ENCODE data around the gene THBD.

Gene THBD

DNA sequence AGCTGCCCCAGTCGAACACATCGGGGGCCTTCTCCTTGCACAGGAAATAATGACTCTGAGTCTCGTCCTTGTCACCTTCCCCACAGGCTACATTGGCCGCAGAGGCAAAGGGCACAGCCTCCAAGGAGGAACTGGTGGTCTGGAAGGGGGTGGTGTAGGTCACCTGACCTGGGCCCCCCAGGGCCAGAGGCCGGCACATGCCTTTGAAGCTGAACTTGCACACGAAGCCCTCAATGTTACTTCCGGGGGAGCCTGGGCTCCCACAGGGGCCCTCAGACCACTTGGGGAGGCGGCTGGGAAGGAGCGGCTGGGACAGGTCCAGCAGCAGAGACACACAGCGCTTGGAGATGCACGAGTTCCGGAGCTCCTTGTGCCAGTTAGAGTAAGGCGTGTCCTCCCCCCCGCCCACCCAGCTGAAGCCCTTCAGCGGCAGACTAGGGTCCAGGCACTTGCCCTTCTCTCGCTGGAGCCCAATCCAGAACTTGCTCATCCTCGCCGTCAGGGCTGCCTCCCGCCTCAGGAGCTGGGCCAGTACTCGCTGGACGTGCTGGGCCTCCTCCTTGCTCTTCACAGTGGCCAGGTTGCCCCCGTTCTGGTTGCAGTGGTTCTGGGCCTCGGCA, 36.1 kb upstream of the THBD start:
- in situ Hi-C loops (cut with HindIII; ENCODE audit: low sequenced_read_pairs), result no loop called here
- TF ChIP-seq, protein P1, sequence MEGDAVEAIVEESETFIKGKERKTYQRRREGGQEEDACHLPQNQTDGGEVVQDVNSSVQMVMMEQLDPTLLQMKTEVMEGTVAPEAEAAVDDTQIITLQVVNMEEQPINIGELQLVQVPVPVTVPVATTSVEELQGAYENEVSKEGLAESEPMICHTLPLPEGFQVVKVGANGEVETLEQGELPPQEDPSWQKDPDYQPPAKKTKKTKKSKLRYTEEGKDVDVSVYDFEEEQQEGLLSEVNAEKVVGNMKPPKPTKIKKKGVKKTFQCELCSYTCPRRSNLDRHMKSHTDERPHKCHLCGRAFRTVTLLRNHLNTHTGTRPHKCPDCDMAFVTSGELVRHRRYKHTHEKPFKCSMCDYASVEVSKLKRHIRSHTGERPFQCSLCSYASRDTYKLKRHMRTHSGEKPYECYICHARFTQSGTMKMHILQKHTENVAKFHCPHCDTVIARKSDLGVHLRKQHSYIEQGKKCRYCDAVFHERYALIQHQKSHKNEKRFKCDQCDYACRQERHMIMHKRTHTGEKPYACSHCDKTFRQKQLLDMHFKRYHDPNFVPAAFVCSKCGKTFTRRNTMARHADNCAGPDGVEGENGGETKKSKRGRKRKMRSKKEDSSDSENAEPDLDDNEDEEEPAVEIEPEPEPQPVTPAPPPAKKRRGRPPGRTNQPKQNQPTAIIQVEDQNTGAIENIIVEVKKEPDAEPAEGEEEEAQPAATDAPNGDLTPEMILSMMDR (IDR thresholded peaks at IDR 0.05; ENCODE audit: low read depth, low read length, missing control alignments), result no peak
- no peak overlapping the region for H3K4me3 ChIP-seq (ENCODE audit: low read depth, low read length)
- DNase-seq (ENCODE audit: low read depth), result no peak

DNA sequence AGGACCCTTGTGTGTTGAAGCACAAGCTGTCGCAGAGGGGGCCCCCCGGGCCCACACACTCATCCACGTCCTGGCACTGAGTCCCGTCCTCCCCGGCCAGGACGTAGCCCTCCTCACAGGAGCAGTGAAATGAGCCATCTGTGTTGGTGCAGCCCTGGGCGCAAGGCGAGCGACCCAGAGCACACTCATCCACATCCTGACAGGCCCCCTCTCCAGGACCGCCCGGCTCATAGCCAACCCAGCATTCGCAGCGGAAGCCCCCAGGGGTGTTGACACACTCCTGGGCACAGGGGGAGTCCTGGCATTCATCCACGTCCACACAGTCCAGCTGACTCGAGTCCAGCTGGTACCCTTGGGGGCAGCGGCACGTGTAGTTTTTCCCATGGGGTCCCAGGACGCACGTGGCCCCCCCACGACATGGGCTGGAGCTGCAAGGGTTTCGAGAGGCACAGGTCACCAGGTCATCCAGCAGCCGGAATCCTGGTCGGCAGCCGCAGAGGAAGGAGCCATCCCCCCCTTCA, 35.4 kb upstream of the THBD start:
- in situ Hi-C loops (cut with HindIII; ENCODE audit: low sequenced_read_pairs), result no loop called here
- TF ChIP-seq, protein P1 (IDR thresholded peaks at IDR 0.05; ENCODE audit: low read depth, low read length, missing control alignments), result no peak
- H3K4me3 ChIP-seq (ENCODE audit: low read depth, low read length), result no peak overlapping the region
- no peak for DNase-seq (ENCODE audit: low read depth)

DNA sequence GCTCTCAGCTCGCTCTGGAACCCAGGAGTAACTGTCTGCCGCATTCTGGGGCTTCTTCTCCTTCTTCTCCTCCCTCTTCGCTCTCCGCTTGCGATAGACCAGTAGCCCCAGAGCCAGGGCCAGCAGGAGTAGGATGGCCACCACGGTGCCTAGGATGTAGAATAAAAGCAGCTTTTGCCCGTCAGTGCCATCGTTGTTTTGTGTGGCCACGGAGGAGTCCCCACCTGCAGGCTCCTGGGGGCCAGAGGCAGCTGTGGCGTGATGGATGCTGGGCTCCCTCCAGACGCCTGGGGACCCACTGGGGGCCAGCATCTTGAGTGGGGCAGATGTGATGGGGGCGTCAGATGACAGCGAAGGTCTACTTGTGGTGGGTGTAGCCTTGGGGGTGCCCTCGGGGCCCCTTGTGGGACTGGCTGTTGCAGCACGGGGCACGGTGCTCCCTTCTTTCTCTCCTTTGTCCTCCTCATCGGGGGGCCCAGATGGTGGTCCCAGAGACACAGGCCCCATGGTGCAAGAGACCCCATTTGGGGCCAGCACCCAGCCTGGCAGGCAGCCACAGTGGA, 34.9 kb upstream of the THBD start:
- in situ Hi-C loops (cut with HindIII; ENCODE audit: low sequenced_read_pairs), result no loop called here
- TF ChIP-seq, protein P1 (IDR thresholded peaks at IDR 0.05; ENCODE audit: low read depth, low read length, missing control alignments), result no peak
- no peak overlapping the region for H3K4me3 ChIP-seq (ENCODE audit: low read depth, low read length)
- DNase-seq (ENCODE audit: low read depth), result no peak

DNA sequence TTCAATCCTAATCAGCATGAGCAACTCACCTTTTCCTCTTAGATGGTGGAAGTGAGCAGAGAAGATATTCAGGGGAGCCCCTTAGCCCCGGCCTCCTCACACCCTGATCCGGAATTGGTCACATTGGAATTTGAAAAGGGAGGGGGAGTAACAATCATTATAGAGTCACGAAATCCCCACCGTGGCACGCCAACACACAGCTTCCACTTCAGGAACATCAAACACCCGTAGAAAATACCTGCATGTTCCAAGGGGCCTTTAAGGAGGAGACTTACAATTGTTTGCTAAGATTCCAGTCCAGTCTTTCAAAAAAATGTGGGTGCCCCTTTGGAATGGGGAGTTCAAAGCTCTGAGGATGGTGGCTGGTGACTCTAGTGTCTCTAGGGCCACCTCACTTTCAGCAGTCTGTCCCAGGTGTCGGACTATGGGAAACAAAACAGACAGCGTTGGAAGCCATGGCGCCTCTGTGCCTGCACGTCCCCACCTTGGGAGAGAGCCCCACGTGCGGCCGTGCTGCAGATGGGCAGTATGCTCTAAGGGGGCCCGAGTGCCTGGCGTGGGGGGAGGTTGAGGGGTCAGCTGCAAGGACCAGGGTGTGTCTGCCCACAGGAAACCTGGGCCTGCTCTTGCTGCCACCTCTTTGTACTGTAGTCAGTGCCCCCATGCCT, 34.2 kb upstream of the THBD start:
- in situ Hi-C loops (cut with HindIII; ENCODE audit: low sequenced_read_pairs), result no loop called here
- H3K4me3 ChIP-seq (ENCODE audit: low read depth, low read length), result no peak overlapping the region
- no peak for DNase-seq (ENCODE audit: low read depth)
- TF ChIP-seq, protein P1 (IDR thresholded peaks at IDR 0.05; ENCODE audit: low read depth, low read length, missing control alignments), result no peak

DNA sequence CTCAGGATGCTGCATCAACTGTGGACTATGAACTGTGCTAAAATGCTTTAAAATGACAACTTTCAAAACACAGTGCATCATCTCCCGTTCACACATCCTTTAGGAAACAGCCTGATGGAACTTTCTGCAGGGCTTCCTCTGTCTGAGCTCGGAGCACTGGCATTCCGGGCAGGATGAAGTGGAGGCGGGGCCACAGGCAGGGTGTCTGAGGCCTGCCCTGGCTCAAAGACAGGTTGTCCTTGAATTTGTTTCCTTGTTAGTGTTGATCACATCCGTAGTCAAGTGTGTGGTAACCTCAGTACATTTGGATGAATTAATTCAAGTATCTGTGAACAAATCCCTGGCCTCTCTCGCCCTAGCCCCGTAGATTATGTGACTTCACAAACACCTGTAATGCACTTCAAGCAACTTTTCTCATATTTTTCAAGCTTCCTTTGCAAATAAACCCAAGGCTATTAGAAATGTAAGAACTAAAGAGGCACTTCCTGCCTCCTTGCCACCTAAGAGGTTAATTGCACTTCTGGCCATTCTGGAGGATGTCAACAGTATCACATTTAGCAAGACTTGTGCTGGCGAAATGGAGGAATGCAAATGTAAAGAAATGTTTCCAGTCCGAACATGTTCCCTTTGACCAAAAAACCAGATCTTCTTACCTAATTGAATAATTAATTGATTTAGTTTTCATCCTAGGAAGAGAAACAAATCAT, 33.5 kb upstream of the THBD start:
- no peak for DNase-seq (ENCODE audit: low read depth)
- TF ChIP-seq, protein P1 (IDR thresholded peaks at IDR 0.05; ENCODE audit: low read depth, low read length, missing control alignments), result no peak
- no peak overlapping the region for H3K4me3 ChIP-seq (ENCODE audit: low read depth, low read length)
- in situ Hi-C loops (cut with HindIII; ENCODE audit: low sequenced_read_pairs), result no loop called here

DNA sequence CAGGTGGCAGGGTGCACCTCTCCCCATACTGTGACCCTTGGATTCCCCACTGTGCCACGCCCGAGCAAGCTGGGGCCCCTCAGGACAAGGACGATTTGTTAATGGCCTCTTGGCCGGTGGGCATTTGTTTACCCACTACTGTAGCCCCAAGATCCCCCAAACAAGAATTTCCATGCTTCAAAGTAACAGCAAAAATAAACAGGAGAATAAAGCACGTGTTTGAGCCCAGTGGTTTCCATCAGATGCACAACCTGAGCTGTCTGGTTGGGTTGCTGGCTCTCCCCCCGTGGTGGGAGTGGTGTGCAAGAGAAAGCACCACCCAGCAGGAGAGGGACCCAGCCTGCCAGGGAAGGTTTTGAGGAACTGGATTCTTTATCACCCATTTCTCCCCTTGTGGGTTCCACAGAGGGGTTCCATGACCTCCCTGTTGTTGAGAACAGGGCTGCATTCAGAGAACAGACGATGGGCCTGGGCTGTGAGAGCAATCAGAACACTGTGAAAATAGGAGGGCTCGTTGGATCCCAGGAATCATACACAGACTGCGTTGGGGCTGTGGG, 31.9 kb upstream of the THBD start:
- in situ Hi-C loops (cut with HindIII; ENCODE audit: low sequenced_read_pairs), result no loop called here
- TF ChIP-seq, protein P1 (IDR thresholded peaks at IDR 0.05; ENCODE audit: low read depth, low read length, missing control alignments), result no peak
- no peak overlapping the region for H3K4me3 ChIP-seq (ENCODE audit: low read depth, low read length)
- DNase-seq (ENCODE audit: low read depth), result no peak

Measured in astrocyte of the cerebellum (primary cell).